ENCODE data around the gene CDH8. TPM values are rescaled to one million over a fixed set of nuclear protein-coding genes. Genes with fewer than 3 reads are reported as not detected.

Gene CDH8
- total RNA-seq, 1 experiment from 2014 or later, result 50.5 TPM

GRCh38 chr16:62067981-62068380 is 31.7 kb upstream of the CDH8 start:
- Histone ChIP-seq H3K4me1 (ENCODE audit: insufficient read depth, low read length, poor library complexity, severe bottlenecking) (no peaks in the 10 kb centered on the region), H3K36me3 (ENCODE audit: insufficient read depth, low read length, poor library complexity, severe bottlenecking) (no peaks in the 10 kb centered on the region), H3K4me3 (ENCODE audit: low read depth, low read length, poor library complexity, severe bottlenecking) (no peak overlapping the region), H3K27ac (ENCODE audit: low read depth, low read length, poor library complexity, severe bottlenecking) (no peak overlapping the region), H3K9me3 (ENCODE audit: low read depth, low read length, poor library complexity, severe bottlenecking) (no peaks in the 10 kb centered on the region), H3K27me3 (replicated peaks; ENCODE audit: insufficient read depth, low read depth, low read length, poor library complexity) (no peaks in the 10 kb centered on the region)
- CTCF ChIA-PET, result no interaction called here
- intact Hi-C loops (cut with micrococcal nuclease; ENCODE audit: unreplicated experiment), result no loop called here
- POLR2A ChIA-PET (ENCODE audit: low non-redundant PET), result no interaction called here
- no peak for TF ChIP-seq EZH2 (IDR thresholded peaks at IDR 0.05; ENCODE audit: borderline replicate concordance, low read depth, low read length, poor library complexity, severe bottlenecking)
- TF ChIP-seq, protein P1, sequence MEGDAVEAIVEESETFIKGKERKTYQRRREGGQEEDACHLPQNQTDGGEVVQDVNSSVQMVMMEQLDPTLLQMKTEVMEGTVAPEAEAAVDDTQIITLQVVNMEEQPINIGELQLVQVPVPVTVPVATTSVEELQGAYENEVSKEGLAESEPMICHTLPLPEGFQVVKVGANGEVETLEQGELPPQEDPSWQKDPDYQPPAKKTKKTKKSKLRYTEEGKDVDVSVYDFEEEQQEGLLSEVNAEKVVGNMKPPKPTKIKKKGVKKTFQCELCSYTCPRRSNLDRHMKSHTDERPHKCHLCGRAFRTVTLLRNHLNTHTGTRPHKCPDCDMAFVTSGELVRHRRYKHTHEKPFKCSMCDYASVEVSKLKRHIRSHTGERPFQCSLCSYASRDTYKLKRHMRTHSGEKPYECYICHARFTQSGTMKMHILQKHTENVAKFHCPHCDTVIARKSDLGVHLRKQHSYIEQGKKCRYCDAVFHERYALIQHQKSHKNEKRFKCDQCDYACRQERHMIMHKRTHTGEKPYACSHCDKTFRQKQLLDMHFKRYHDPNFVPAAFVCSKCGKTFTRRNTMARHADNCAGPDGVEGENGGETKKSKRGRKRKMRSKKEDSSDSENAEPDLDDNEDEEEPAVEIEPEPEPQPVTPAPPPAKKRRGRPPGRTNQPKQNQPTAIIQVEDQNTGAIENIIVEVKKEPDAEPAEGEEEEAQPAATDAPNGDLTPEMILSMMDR (conservative IDR thresholded peaks at IDR 0.05; ENCODE audit: low read depth, low read length), result no peak
- no TSS peak for BruUV-seq (replicated peaks)
- DNase-seq (ENCODE audit: low spot score), result no peak

- TF ChIP-seq EZH2 (IDR thresholded peaks at IDR 0.05; ENCODE audit: borderline replicate concordance, low read depth, low read length, poor library complexity, severe bottlenecking), result no peak
- TF ChIP-seq, protein P1 (conservative IDR thresholded peaks at IDR 0.05; ENCODE audit: low read depth, low read length), result no peak
- Histone ChIP-seq H3K9me3 (ENCODE audit: low read depth, low read length, poor library complexity, severe bottlenecking) (no peaks in the 10 kb centered on the region), H3K27me3 (replicated peaks; ENCODE audit: insufficient read depth, low read depth, low read length, poor library complexity) (no peaks in the 10 kb centered on the region), H3K36me3 (ENCODE audit: insufficient read depth, low read length, poor library complexity, severe bottlenecking) (no peaks in the 10 kb centered on the region), H3K27ac (ENCODE audit: low read depth, low read length, poor library complexity, severe bottlenecking) (no peak overlapping the region), H3K4me1 (ENCODE audit: insufficient read depth, low read length, poor library complexity, severe bottlenecking) (no peaks in the 10 kb centered on the region), H3K4me3 (ENCODE audit: low read depth, low read length, poor library complexity, severe bottlenecking) (no peak overlapping the region)
- ChIA-PET POLR2A (ENCODE audit: low non-redundant PET) (no interaction called here), CTCF (no interaction called here)
- intact Hi-C loops (cut with micrococcal nuclease; ENCODE audit: unreplicated experiment), result no loop called here
- no peak for DNase-seq (ENCODE audit: low spot score)
- BruUV-seq (replicated peaks), result no TSS peak
Measured at GRCh38 chr16:62067182-62067581, 30.9 kb upstream of the CDH8 start.

DNA sequence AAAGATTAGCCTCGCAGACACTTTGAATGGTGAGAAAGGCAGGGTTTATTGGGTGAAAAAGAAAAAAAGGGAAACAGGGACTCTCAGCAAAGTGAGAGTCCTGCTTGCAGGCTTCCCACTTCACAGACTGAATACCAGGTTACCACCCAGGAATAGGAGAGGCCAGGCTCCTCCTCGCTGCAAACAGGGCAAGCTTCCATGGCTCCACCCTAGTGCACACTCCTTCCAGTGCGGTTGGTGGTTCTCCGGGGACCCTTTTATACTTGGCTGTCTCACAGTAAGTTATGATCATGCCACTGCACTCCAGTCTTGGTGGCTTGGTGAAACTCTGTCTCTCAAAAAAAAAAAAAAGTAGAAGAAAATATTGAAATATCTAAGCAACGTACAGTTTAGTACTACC is 30.5 kb upstream of the CDH8 start:
- ChIA-PET POLR2A (ENCODE audit: low non-redundant PET) (no interaction called here), CTCF (no interaction called here)
- no TSS peak for BruUV-seq (replicated peaks)
- intact Hi-C loops (cut with micrococcal nuclease; ENCODE audit: unreplicated experiment), result no loop called here
- DNase-seq (ENCODE audit: low spot score), result no peak
- no peak overlapping the region for H3K27ac ChIP-seq (ENCODE audit: low read depth, low read length, poor library complexity, severe bottlenecking)
- no peaks in the 10 kb centered on the region for H3K36me3 ChIP-seq (ENCODE audit: insufficient read depth, low read length, poor library complexity, severe bottlenecking)
- no peak overlapping the region for H3K4me3 ChIP-seq (ENCODE audit: low read depth, low read length, poor library complexity, severe bottlenecking)
- H3K27me3 ChIP-seq (replicated peaks; ENCODE audit: insufficient read depth, low read depth, low read length, poor library complexity), result no peaks in the 10 kb centered on the region
- TF ChIP-seq, protein P1 (conservative IDR thresholded peaks at IDR 0.05; ENCODE audit: low read depth, low read length), result no peak
- no peak for TF ChIP-seq EZH2 (IDR thresholded peaks at IDR 0.05; ENCODE audit: borderline replicate concordance, low read depth, low read length, poor library complexity, severe bottlenecking)
- H3K4me1 ChIP-seq (ENCODE audit: insufficient read depth, low read length, poor library complexity, severe bottlenecking), result no peaks in the 10 kb centered on the region
- no peaks in the 10 kb centered on the region for H3K9me3 ChIP-seq (ENCODE audit: low read depth, low read length, poor library complexity, severe bottlenecking)

Data from A673 (cell line).